Hepatocyte (in vitro differentiated cells): Measurements from ENCODE around the gene SYT7.

ENCODE experiments used
- EZH2 ChIP-seq: fragments of 200-600 bp; sonication (generic); IDR thresholded peaks from 2 replicates; pipeline ENCODE4 v1.6.1; 2016; ENCODE audit warnings: antibody characterized with exemption, mild to moderate bottlenecking, borderline replicate concordance
- EZH2phosphoT487 ChIP-seq: fragments of 200-600 bp; sonication (generic); IDR thresholded peaks from one replicate; pipeline ENCODE4 v1.6.1; 2018; ENCODE audit warnings: antibody characterized with exemption, mild to moderate bottlenecking, low read depth, moderate library complexity; ENCODE audit not compliant: unreplicated experiment, severe bottlenecking
- TF ChIP-seq, protein P1 (sequence below): fragments of 200-600 bp; sonication (generic); IDR thresholded peaks from 2 replicates; pipeline ENCODE4 v1.5.1; 2016; ENCODE audit warnings: antibody characterized with exemption, mild to moderate bottlenecking; ENCODE audit not compliant: poor library complexity

DNA sequence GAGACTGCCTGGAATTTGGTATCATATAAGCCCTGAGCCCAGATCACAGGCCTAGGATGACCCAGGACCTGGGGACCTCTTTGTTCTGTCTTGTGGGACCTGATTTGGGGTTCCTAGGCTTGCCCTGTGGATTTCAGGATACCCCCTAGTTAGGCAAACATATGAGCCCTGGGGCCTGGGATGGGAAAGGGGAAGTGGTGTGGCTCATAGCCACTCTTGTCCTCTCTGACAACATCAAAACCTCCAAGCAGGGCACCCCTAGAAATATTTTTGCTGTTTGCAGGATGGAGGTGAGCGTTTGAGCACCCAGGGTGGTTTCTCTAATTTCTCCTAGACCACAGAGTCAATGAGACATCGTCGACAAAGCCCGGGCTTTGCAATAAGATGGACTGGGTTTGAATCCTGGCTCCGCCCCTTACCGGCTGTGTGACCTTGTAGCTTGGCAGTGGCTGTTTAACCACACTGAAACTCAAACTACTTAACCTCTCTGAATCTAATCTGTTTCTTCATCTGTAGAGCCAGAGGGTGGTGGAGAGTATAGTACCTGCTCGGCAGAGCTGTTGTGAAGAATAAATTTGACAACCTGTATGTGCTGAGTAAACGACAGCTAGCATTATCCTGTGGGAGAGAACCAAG lies 77.6 kb downstream of the SYT7 start:
- TF ChIP-seq, protein P1, sequence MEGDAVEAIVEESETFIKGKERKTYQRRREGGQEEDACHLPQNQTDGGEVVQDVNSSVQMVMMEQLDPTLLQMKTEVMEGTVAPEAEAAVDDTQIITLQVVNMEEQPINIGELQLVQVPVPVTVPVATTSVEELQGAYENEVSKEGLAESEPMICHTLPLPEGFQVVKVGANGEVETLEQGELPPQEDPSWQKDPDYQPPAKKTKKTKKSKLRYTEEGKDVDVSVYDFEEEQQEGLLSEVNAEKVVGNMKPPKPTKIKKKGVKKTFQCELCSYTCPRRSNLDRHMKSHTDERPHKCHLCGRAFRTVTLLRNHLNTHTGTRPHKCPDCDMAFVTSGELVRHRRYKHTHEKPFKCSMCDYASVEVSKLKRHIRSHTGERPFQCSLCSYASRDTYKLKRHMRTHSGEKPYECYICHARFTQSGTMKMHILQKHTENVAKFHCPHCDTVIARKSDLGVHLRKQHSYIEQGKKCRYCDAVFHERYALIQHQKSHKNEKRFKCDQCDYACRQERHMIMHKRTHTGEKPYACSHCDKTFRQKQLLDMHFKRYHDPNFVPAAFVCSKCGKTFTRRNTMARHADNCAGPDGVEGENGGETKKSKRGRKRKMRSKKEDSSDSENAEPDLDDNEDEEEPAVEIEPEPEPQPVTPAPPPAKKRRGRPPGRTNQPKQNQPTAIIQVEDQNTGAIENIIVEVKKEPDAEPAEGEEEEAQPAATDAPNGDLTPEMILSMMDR: no peak
- no peak for TF ChIP-seq EZH2phosphoT487
- no peak for TF ChIP-seq EZH2
